SK-N-SH (cell line): Measurements from ENCODE around the gene EXOC6B. TPM values are rescaled to one million over a fixed set of nuclear protein-coding genes. Genes with fewer than 3 reads are reported as not detected.
"Not testable (repeated sequence)": the region's sequence is repeated elsewhere in the genome, so short reads cannot be mapped to it uniquely, and the experiment has no call there.

Experiments used
- CTCF ChIA-PET: fragments of 300-600, 350-600 bp; formaldehyde crosslinking; extraction: SDS; loops from one replicate; lab custom pipeline; 2021; lab: Yijun Ruan, JAX
- POLR2A ChIA-PET: fragments of 350-600 bp; sonication (Branson Sonifier 250); formaldehyde crosslinking; extraction: SDS; loops from one replicate; lab custom pipeline; 2020; ENCODE audit warnings: antibody characterized with exemption, inconsistent platforms; lab: Yijun Ruan, JAX
- DNase-seq: peaks from one replicate; pipeline ENCODE4 v3.0.0; 2012
- H2AFZ ChIP-seq: fragments of 200-600 bp; sonication (generic); 2 replicates; pipeline ENCODE4 v1.8.1; 2016; ENCODE audit warnings: antibody characterized with exemption, mild to moderate bottlenecking, low read depth
- H3F3A ChIP-seq: fragments of 200-600 bp; sonication (generic); replicated peaks from 2 replicates; pipeline ENCODE3; 2016; ENCODE audit warnings: antibody characterized with exemption, mild to moderate bottlenecking; ENCODE audit not compliant: insufficient read depth
- H3K27ac ChIP-seq, 2 experiments: fragments of 200-500 bp in 1 of 2; fragments of 200-600 bp in 1 of 2; sonication (Bioruptor generic) in 1 of 2; sonication (generic), shearing (Covaris generic) in 1 of 2; 2 replicates each; pipeline versions ENCODE4 v1.5.1 to v1.6.1; 2014 to 2016; ENCODE audit warnings: low read depth in 2 of 2, inconsistent platforms in 1 of 2, low read length in 1 of 2, mild to moderate bottlenecking in 1 of 2, mixed read lengths in 1 of 2
- H3K27me3 ChIP-seq: fragments of 200-600 bp; sonication (generic), shearing (Covaris generic); 2 replicates; pipeline ENCODE4 v1.6.1; 2016; ENCODE audit warnings: mixed run types; ENCODE audit not compliant: insufficient read depth
- H3K36me3 ChIP-seq, 2 experiments: fragments of 200-500 bp in 1 of 2; fragments of 200-600 bp in 1 of 2; sonication (Bioruptor generic) in 1 of 2; sonication (generic) in 1 of 2; replicated peaks in 1 of 2; 2 replicates each; pipeline versions ENCODE3 to v1.5.1; 2014 to 2016; ENCODE audit warnings: low read length in 1 of 2, mild to moderate bottlenecking in 1 of 2; ENCODE audit not compliant: insufficient read depth in 2 of 2, control insufficient read depth in 1 of 2
- H3K4me1 ChIP-seq, 2 experiments: fragments of 200-500 bp in 1 of 2; fragments of 200-600 bp in 1 of 2; sonication (Bioruptor generic) in 1 of 2; sonication (generic), shearing (Covaris generic) in 1 of 2; 2 replicates each; pipeline versions ENCODE4 v1.5.1 to v1.6.1; 2014 to 2016; ENCODE audit warnings: low read depth in 1 of 2, low read length in 1 of 2, mixed run types in 1 of 2; ENCODE audit not compliant: insufficient read depth in 2 of 2, control insufficient read depth in 1 of 2
- H3K4me2 ChIP-seq: fragments of 200-600 bp; sonication (generic), shearing (Covaris generic); 2 replicates; pipeline ENCODE4 v1.6.1; 2017; ENCODE audit warnings: mixed run types
- H3K4me3 ChIP-seq, 2 experiments: fragments of 200-500 bp in 1 of 2; fragments of 200-600 bp in 1 of 2; sonication (Bioruptor generic) in 1 of 2; sonication (generic), shearing (Covaris generic) in 1 of 2; 2 replicates each; pipeline versions ENCODE4 v1.5.1 to v1.8.1; 2014 to 2016; ENCODE audit warnings: low read depth in 2 of 2, inconsistent platforms in 1 of 2, low read length in 1 of 2, mild to moderate bottlenecking in 1 of 2, mixed read lengths in 1 of 2, moderate library complexity in 1 of 2
- H3K79me2 ChIP-seq: fragments of 200-600 bp; sonication (generic); 2 replicates; pipeline ENCODE4 v1.8.1; 2017; ENCODE audit warnings: mild to moderate bottlenecking; ENCODE audit not compliant: insufficient read depth
- H3K9ac ChIP-seq: fragments of 200-600 bp; sonication (generic); 2 replicates; pipeline ENCODE4 v1.6.1; 2017; ENCODE audit warnings: mixed run types
- H3K9me2 ChIP-seq: fragments of 200-600 bp; sonication (generic); 2 replicates; pipeline ENCODE4 v1.6.1; 2017; ENCODE audit warnings: mixed run types
- H3K9me3 ChIP-seq: fragments of 200-600 bp; sonication (generic); 2 replicates; pipeline ENCODE4 v1.6.1; 2017; ENCODE audit warnings: mixed run types, mild to moderate bottlenecking, moderate library complexity
- H4K20me1 ChIP-seq: fragments of 200-600 bp; sonication (generic); 2 replicates; pipeline ENCODE4 v1.6.1; 2017; ENCODE audit warnings: mild to moderate bottlenecking, mixed run types; ENCODE audit not compliant: insufficient read depth
- CHD2 ChIP-seq: fragments of 150-350 bp; IDR thresholded peaks from 2 replicates; pipeline ENCODE4 v1.6.1; 2018; ENCODE audit warnings: low read length; ENCODE audit not compliant: partially characterized antibody
- CTCF ChIP-seq: fragments of 200-600 bp; sonication (generic); IDR thresholded peaks from 2 replicates; pipeline ENCODE4 v1.6.1; 2017; ENCODE audit warnings: antibody characterized with exemption, mild to moderate bottlenecking, moderate library complexity
- FOXJ3 ChIP-seq: sonication (generic); formaldehyde crosslinking; IDR thresholded peaks from 2 replicates; pipeline ENCODE4 v1.5.1; 2020; ENCODE audit warnings: mild to moderate bottlenecking, missing genetic modification reagents
- FOXM1 ChIP-seq: IDR thresholded peaks from 2 replicates; pipeline ENCODE4 v1.4.0; 2012; ENCODE audit warnings: low read depth, mild to moderate bottlenecking
- MAX ChIP-seq: IDR thresholded peaks from 2 replicates; pipeline ENCODE4 v1.4.0; 2012; ENCODE audit warnings: low read depth
- PBX3 ChIP-seq: IDR thresholded peaks from 2 replicates; pipeline ENCODE4; 2012
- RFX5 ChIP-seq: IDR thresholded peaks from 2 replicates; pipeline ENCODE4 v1.6.1; 2012; ENCODE audit warnings: mild to moderate bottlenecking, improper control_type of control experiment, low read length
- RXRA ChIP-seq: IDR thresholded peaks from 2 replicates; pipeline ENCODE4 v1.4.0; 2012; ENCODE audit warnings: low read depth, mild to moderate bottlenecking, borderline replicate concordance
- USF1 ChIP-seq: IDR thresholded peaks from 2 replicates; pipeline ENCODE4 v1.4.0; 2012; ENCODE audit warnings: low read depth, borderline replicate concordance
- USF2 ChIP-seq: fragments of 150-350 bp; IDR thresholded peaks from 2 replicates; pipeline ENCODE4 v1.6.1; 2017; ENCODE audit warnings: antibody characterized with exemption, low read length, low read depth, borderline replicate concordance
- WGBS: methylation state at CpG from one replicate; pipeline ENCODE4 v1.1.6; 2017; ENCODE audit warnings: low lambda C conversion rate; 5-methylcytosine and 5-hydroxymethylcytosine counted together
- polyA plus RNA-seq, 3 experiments: library from polyadenylated mRNA; depleted of rRNA; stranded (reverse); fragments of >200 nt; gene quantifications; 2 replicates each; pipeline ENCODE4 v1.2.3, GENCODE V29; 2012

EXOC6B gene
- polyA plus RNA-seq, 1 of the 3 experiments (the other 2 are of a cell fraction): 7.4 TPM

GRCh38 chr2:72554910-72555309, 270.9 kb downstream of the EXOC6B start:
- WGBS: 94% methylated on average over 1 of the region's 1 CpG
- CTCF ChIA-PET: not testable (repeated sequence)

GRCh38 chr2:72554381-72554780, 271.5 kb downstream of the EXOC6B start:
- Histone ChIP-seq H3K4me2 (no peak overlapping the region), H3K4me3 (no peak overlapping the region)
- POLR2A ChIA-PET: no interaction called here

More at GRCh38 chr2:72554910-72555309, 270.9 kb downstream of the EXOC6B start:
- H3K79me2 ChIP-seq, H3K4me2 ChIP-seq, POLR2A ChIA-PET, H3K9ac ChIP-seq, H3F3A ChIP-seq, H3K9me2 ChIP-seq, DNase-seq, H4K20me1 ChIP-seq, H3K27me3 ChIP-seq, H3K9me3 ChIP-seq, H2AFZ ChIP-seq, H3K4me1 ChIP-seq, H3K27ac ChIP-seq, H3K4me3 ChIP-seq: not testable (repeated sequence)
- H3K36me3 ChIP-seq: peaks cover 2 to 22% of the 10 kb centered on the region in 2 experiments

GRCh38 chr2:72548081-72548764, 277.6 kb downstream of the EXOC6B start:
- H3K4me2 ChIP-seq: no peak overlapping the region
- no peaks in the 10 kb centered on the region for H3K79me2 ChIP-seq
- ChIA-PET CTCF (interaction anchor here (1.4 kb wide), 1 partner anchor 311 kb away, joined by 3 read pairs; no protein-coding TSS in a partner anchor), POLR2A (no interaction called here)
- H3K36me3 ChIP-seq: no peaks in the 10 kb centered on the region
- no peaks in the 10 kb centered on the region for H3K27me3 ChIP-seq
- no peaks in the 10 kb centered on the region for H3F3A ChIP-seq
- H3K9ac ChIP-seq: no peak overlapping the region
- H2AFZ ChIP-seq: no peak overlapping the region
- 85% methylated on average over 5 of the region's 5 CpGs for WGBS
- no peak overlapping the region for H3K4me3 ChIP-seq
- DNase-seq: no peak
- H4K20me1 ChIP-seq: no peaks in the 10 kb centered on the region
- H3K9me2 ChIP-seq: no peaks in the 10 kb centered on the region
- no peaks in the 10 kb centered on the region for H3K4me1 ChIP-seq
- no peak overlapping the region for H3K27ac ChIP-seq
- H3K9me3 ChIP-seq: no peaks in the 10 kb centered on the region
- TF ChIP-seq RFX5 (no peak), CTCF (no peak), RXRA (no peak), MAX (no peak), PBX3 (no peak), FOXM1 (no peak), USF1 (no peak), USF2 (no peak)

More at GRCh38 chr2:72554381-72554780, 271.5 kb downstream of the EXOC6B start:
- no peaks in the 10 kb centered on the region for H3K4me1 ChIP-seq
- no peak overlapping the region for H2AFZ ChIP-seq
- H3F3A ChIP-seq: no peaks in the 10 kb centered on the region
- H3K36me3 ChIP-seq: peaks cover 2 to 18% of the 10 kb centered on the region in 2 experiments
- TF ChIP-seq FOXJ3 (CRISPR knock-in tag): no peak
- no peak for TF ChIP-seq MAX
- no peak for TF ChIP-seq CHD2
- TF ChIP-seq FOXM1: no peak
- no peak for TF ChIP-seq USF1
- H3K9me2 ChIP-seq: no peaks in the 10 kb centered on the region
- no peak overlapping the region for H3K9ac ChIP-seq
- no peaks in the 10 kb centered on the region for H4K20me1 ChIP-seq
- CTCF ChIA-PET: no interaction called here
- DNase-seq: no peak
- no peaks in the 10 kb centered on the region for H3K27me3 ChIP-seq
- no peak overlapping the region for H3K27ac ChIP-seq
- no peaks in the 10 kb centered on the region; the same call in 1 of the 2 replicates for H3K9me3 ChIP-seq
- H3K79me2 ChIP-seq: no peaks in the 10 kb centered on the region
